Measurements from ENCODE around the gene BUB3.

The BUB3 gene

GRCh38 chr10:123140983-123141390, 13.2 kb upstream of the BUB3 start:
- no peak for DNase-seq (ENCODE audit: low read depth in 2 of 2)

GRCh38 chr10:123141791-123142700, 12.2 kb upstream of the BUB3 start:
- no peak for DNase-seq (ENCODE audit: low read depth in 2 of 2)

GRCh38 chr10:123142701-123143161, 11.5 kb upstream of the BUB3 start:
- DNase-seq (ENCODE audit: low read depth in 2 of 2), result no peak

- no peak for DNase-seq (ENCODE audit: low read depth in 2 of 2)
Measured at GRCh38 chr10:123143162-123143824, 10.9 kb upstream of the BUB3 start.

DNA sequence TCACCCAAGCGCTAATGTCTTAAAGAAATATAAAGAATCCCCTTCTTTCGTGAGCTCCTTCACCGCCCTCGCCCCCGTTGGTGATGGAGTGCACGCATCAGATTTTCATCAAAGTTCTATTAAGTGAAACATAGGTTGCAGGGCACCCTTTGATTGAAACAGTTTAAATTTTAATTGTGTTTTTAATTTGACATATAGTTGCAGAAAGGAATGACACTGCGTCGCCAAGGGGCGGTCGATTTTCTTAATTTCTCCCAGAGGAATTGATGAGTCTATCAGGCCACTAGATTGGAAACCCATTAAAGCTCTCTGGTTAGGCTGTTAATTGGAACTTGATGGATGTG, 10.4 kb upstream of the BUB3 start:
- no peak for DNase-seq (ENCODE audit: low read depth in 2 of 2)

DNA sequence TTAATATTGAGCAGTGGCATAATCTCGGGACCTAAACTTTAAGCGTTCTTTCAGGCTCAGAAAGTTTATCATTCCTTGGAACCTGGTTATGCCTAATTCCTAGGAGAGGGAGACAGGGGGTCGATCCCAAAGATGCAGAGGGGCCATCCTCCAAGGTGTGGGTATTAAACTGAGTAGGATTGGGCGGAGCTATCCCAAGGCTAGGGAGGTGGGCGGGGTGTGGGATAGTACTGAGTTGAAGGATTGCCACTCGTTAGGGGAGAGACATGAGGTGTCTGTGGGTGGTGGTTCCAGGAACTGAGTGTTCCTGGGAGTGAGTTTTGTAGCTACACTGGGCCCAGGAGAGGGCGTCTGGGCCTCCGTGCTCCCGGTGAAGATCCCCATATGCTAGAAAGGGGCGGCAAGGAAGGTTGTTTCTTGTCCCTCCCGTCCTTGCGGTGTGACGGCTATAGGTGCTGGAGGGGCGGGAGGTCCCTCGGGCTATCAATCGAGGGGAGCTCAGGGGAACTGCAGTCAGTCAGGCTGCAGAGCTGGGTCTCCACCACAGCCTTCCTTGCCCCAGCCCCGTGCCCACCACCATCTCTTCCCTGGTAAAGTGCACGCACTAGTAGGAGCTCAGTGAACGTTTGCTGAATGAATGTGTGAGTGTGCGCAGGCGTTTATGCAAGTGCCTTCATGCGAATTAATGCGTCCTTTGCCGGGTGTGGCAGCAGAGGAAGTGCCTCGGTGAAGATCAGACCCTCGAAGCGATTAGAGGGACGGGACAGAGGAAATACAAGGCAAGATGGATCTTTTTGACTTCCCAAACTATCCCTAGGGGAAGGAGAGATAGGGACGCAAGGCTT, 9.3 kb upstream of the BUB3 start:
- DNase-seq (ENCODE audit: low read depth in 2 of 2), result no peak

DNA sequence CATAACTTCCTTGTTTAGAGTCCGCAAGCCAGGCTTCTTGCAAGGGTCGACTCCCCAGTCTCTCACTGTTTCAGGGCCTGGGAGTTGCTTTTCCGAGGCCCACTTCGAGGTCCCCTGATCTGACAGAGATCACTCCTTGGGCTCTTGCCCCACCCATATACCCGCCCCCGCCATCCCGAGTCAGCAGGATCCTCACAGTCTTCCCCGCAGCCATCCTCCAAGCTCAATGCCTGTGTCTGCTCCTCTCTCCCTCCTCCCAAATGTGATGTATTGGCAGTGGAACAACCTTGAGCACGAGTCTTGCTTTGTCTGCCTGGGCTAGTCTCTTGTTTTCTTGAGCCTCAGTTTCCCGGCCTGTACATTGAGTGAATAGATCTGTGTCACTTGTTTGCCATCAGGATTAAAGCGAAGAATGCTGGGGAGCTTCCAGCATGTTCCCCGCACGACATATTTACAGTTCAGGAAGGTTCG, 8.6 kb upstream of the BUB3 start:
- DNase-seq (ENCODE audit: low read depth in 2 of 2), result no peak

DNA sequence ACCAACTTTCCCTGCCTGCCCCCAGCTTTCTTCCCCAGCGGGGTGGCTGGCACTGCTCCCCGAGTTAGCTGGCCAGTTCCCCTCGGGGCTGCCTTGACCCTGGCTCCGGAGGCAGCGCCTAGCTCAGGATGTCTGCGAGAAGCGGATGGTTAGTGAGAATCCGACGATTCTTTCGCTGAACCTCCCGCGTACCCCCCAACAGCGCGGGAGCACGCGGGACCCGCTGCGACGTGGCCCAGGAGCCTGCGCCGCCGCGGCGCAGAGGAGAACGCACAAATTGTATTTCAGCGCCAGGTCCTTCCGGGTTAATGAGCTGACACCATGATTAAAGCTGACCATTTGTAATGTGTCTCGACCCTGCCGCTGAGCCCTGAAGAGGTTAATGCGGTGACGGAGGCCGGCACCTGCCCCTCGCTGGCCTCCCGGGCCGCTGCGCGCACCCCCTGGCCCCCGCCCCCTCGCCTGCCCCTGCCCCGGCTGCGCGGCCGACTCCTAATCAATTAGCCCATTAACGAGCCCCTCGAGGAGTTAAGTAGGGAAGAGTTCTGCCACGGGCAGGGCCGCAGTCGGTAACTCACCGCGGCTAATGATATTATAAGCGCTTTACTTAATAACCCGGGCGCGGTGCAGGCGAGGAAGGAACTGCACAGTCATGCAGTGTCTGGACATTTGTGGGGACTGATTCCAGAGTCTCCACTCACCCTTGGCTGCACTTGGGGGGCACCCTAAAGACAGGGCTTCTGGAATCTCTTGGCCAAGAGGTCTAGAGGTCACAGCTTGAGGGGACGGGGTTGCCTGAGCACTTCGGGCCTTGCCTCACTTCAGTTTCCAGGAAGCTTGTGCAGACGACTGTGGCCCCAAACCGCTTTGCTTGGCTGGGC, 7.9 kb upstream of the BUB3 start:
- no peak for DNase-seq (ENCODE audit: low read depth in 2 of 2)

- DNase-seq (ENCODE audit: low read depth in 2 of 2), result no peak
Measured at GRCh38 chr10:123146894-123147634, 7.1 kb upstream of the BUB3 start.

GRCh38 chr10:123147635-123148413, 6.4 kb upstream of the BUB3 start, which contains the start of gene HMX2:
HMX2 (plus strand) TSS chr10:123148136; CDS start chr10:123148379, 243 bp downstream.
- no peak for DNase-seq (ENCODE audit: low read depth in 2 of 2)

DNA sequence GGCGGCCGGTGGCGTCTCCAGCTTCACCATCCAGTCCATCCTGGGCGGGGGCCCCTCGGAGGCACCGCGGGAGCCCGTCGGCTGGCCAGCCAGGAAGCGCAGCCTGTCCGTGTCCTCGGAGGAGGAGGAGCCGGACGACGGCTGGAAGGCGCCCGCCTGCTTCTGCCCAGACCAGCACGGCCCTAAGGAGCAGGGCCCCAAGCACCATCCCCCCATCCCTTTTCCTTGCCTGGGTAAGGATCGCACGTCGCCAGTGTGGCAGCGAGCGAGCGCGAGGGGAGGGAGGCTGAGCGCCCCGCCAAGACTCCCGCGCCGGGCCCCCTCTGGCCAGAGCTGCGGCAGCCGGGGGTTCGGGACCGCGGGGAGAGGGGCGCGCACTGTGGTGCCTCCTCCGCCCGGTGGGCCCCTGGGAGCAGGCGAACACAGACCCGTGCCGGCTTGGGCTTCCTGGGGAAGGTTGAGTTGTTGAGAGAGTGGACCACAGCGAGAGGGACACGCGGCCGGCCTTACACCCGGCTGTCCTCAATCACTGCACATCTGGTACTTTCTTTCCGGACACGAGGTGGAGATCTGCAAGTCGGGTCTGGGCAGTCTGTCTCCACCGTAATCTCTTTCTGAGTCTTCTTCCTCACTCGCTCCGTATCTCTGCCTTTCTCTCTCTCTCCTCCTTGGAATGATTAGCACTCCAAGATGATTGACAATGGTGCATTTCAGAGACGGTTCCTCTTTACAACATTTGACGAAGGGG, 5.6 kb upstream of the BUB3 start:
- DNase-seq (ENCODE audit: low read depth in 2 of 2), result no peak

DNA sequence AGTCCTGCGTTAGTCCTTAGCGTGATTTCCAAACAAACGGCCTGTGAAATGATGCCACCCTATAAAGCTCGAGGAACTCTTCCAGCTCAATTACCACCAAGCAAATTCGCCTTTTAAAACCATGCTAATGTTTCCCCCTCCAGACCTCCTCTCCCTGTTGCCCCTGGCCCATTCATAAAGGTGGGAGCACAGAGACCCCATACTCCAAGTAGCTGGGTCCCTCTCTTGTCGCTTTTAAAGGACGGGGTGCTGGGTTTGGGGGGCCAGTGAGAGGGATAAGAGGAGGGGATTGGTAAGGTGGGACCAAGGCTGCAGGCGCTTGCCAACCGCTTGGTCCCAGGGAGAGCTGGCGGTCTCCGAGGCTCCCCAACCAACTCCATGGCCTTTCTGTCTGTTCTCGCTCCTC, 5.0 kb upstream of the BUB3 start:
- no peak for DNase-seq (ENCODE audit: low read depth in 2 of 2)

- DNase-seq (ENCODE audit: low read depth in 2 of 2), result no peak
Measured at GRCh38 chr10:123149568-123150270, 4.5 kb upstream of the BUB3 start.

DNA sequence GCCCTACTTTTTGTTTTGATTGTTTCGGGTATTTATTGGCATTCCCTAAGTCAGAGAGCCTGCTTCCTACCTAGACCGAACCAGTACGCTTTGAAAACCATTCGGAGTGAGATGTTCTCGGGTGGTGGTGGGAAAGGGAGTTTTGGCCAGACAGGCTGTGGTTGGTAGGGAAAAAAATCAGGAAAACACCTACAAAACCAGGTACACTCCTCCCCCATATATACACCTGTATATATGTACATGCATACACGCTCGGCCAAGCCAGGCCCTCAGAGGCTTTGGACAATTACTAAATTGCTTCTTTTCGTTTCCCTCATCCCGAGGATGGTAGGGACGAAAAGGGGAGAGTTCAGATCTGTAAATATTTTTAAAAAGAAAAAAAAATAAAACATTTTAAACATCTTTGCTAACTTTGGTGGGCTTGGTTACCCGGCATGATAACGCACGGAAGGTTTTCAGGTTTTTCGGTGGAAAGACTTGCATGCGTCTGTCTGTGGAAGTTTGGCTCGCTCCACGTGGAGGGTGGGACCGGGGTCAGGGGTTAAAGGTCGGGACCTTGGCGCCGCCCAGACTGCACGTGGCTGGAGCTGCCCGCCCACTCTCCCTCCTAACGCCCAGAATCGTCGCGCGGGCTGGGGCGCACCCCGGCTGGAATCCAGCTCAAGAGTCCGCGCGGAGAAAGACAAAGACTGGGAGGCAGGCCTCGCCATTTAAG, 3.8 kb upstream of the BUB3 start:
- DNase-seq (ENCODE audit: low read depth in 2 of 2), result no peak

GRCh38 chr10:123150986-123151736, 3.0 kb upstream of the BUB3 start:
- peak in 1 of 2 donors; percentile 47 for DNase-seq (ENCODE audit: low read depth in 2 of 2)

GRCh38 chr10:123151737-123152135, 2.5 kb upstream of the BUB3 start:
- no peak for DNase-seq (ENCODE audit: low read depth in 2 of 2)

Data from stimulated activated CD8-positive, alpha-beta memory T cell treated with anti-CD3 and anti-CD28 coated beads, Interleukin-7, amount 100 ng/mL, for 4 hours (primary cell).